ENCODE results near the gene HSD3B7.
"Not testable (repeated sequence)": the region's sequence is repeated elsewhere in the genome, so short reads cannot be mapped to it uniquely, and the experiment has no call there.

Gene HSD3B7

DNA sequence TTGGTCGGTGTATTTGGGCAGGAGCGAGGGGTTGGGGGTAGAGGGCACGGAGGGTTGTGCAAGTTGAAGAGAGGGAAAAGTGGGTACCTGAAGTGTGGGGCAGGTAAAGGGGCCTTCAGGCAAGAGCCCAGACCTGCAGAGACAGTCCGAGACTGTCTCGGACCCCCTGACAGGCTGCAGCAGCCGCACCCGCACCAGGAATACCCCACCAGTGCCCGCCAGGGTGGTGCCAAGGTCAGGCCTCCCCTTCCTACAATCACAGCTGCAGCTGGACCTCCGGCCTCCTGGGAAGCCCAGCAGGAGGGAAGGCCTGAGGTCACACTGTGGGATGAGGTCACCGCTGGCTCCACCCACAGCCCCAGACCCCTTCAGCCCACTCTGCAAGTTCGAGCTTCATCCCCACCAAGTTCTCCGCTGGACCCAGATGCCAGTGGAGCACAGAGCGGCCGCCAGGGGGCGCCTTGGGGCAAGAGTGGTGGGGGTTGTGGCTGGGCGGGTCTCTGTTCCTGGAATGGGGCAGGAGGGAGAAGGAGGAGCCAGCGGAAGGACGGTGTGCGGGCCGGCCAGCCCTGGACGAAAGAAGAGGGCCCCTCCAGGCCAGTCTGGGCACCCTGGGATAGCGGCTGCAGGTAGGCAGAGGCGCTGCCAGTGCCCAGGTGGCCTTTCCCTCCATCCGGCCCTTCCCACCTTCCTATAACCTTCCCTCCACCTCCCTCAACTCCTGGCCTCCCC lies at the start of gene HSD3B7:
HSD3B7 (plus strand) TSS at position 539 of the 732 bp plus-strand sequence. CDS start 452 bp downstream, outside the sequence.
- H3K27me3 ChIP-seq (ENCODE audit: control insufficient read depth in 1 of 2, insufficient read depth in 2 of 2, low read length in 2 of 2), result no peaks in the 10 kb centered on the region
- peaks cover 13% of the 10 kb centered on the region for H3K4me1 ChIP-seq (ENCODE audit: control insufficient read depth, insufficient read depth, low read length)
- H3K9ac ChIP-seq (ENCODE audit: low read length in 2 of 2), result peak within 1 kb of the TSS; percentile 43 to 71
- H3K27ac ChIP-seq (ENCODE audit: low read length), result no peak within 1 kb of the TSS
- peaks cover 17 to 26% of the 10 kb centered on the region in 2 donors for H3K36me3 ChIP-seq (ENCODE audit: control insufficient read depth in 2 of 2, insufficient read depth in 2 of 2, low read length in 2 of 2)
- H3K9me3 ChIP-seq (ENCODE audit: control insufficient read depth in 2 of 2, low read length in 2 of 2), result no peaks in the 10 kb centered on the region
- H3K4me3 ChIP-seq (ENCODE audit: low read length in 2 of 2), result peak within 1 kb of the TSS; percentile 61 to 76

DNA sequence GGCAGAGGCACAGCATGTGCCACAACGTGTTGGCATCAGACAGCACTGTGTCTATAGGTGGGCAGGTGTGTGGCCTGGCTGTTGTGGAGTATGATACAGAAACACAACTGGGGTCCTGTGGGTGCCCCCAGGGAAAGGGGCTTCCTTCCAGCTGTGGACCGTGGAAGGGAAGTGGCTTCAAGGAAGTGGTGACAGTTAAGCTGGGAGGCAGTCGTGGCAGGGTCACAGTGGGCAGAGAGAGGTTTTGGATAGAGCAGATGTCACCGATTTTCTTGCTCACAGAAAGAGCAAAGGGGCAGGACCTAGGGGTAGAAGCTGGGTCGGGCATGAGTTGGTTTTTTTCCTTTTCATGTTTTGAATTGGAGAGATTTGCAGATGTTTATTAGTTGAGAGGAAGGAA lies 47.3 kb upstream of the HSD3B7 start:
- no peak overlapping the region for H3K27ac ChIP-seq (ENCODE audit: low read length)
- H3K9ac ChIP-seq (ENCODE audit: low read length in 2 of 2), result no peak overlapping the region
- peaks cover 16% of the 10 kb centered on the region for H3K4me1 ChIP-seq (ENCODE audit: control insufficient read depth, insufficient read depth, low read length)
- H3K36me3 ChIP-seq (ENCODE audit: control insufficient read depth in 2 of 2, insufficient read depth in 2 of 2, low read length in 2 of 2), result peaks cover 6 to 13% of the 10 kb centered on the region in 2 donors
- H3K27me3 ChIP-seq (ENCODE audit: control insufficient read depth in 1 of 2, insufficient read depth in 2 of 2, low read length in 2 of 2), result no peaks in the 10 kb centered on the region
- H3K9me3 ChIP-seq (ENCODE audit: control insufficient read depth in 2 of 2, low read length in 2 of 2), result no peaks in the 10 kb centered on the region
- H3K4me3 ChIP-seq (ENCODE audit: low read length in 2 of 2), result no peak overlapping the region

DNA sequence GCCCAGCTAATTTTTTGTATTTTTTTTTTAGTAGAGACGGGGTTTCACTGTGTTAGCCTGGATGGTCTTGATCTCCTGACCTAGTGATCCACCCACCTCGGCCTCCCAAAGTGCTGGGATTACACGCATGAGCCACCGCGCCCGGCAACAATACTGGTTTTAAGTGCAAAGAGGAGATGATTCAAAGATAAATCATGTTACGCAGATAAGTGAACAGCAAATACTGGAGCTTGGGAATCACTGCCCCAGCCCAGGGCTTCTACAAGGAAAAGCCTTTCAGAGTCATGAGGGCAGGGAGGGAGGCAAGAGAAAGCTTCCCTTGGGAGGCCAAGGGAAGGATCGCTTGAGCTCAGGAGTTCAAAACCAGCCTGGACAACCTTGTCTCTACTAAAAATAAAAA lies 45.4 kb upstream of the HSD3B7 start:
- not testable (repeated sequence) for H3K9ac ChIP-seq (ENCODE audit: low read length in 2 of 2); H3K9me3 ChIP-seq (ENCODE audit: control insufficient read depth in 2 of 2, low read length in 2 of 2); H3K27ac ChIP-seq (ENCODE audit: low read length); H3K4me3 ChIP-seq (ENCODE audit: low read length in 2 of 2); H3K27me3 ChIP-seq (ENCODE audit: control insufficient read depth in 1 of 2, insufficient read depth in 2 of 2, low read length in 2 of 2)
- H3K36me3 ChIP-seq (ENCODE audit: control insufficient read depth in 2 of 2, insufficient read depth in 2 of 2, low read length in 2 of 2), result peaks cover 9 to 20% of the 10 kb centered on the region in 2 donors
- H3K4me1 ChIP-seq (ENCODE audit: control insufficient read depth, insufficient read depth, low read length), result peaks cover 16% of the 10 kb centered on the region

DNA sequence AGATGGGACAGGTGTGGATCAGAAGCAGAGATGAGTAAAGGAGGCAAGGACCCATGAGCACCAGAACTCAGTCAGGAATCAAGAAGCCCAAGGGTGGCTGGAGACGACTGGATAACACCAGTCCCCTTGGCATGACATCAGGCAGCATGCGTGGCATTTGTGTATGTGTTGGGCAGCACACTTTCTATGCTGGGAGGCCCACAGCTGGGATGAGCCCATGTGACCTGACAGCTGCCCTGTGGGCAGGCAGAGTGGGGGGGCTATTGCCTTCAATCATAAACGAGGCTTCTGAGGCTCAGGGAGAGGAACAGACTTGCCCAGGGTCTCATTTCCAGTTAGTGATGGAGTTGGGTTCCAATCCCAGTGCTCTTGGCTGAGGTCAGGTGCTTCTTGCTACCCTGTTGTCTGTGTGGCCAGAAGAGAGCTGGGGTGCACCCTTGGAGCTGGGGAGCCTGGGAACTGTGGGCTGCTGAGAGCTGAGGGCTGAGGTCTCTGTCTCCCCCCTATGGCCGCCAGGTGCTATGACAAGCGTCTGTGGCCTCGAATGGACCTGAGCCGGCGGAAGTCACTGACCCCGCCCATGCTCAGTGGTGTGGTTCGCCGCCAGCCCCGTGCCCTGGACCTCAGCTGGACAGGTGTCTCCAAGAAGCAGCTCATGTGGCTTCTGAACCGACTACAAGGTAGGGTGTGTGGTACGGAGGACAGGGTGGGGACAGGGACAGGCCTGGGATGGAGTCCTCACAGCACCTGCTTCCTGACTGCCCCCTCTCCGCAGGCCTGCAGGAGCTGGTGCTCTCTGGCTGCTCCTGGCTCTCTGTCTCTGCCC lies 43.2 kb upstream of the HSD3B7 start:
- no peak overlapping the region for H3K9ac ChIP-seq (ENCODE audit: low read length in 2 of 2)
- H3K9me3 ChIP-seq (ENCODE audit: control insufficient read depth in 2 of 2, low read length in 2 of 2), result no peaks in the 10 kb centered on the region
- peaks cover 6 to 15% of the 10 kb centered on the region in 2 donors for H3K36me3 ChIP-seq (ENCODE audit: control insufficient read depth in 2 of 2, insufficient read depth in 2 of 2, low read length in 2 of 2)
- H3K27ac ChIP-seq (ENCODE audit: low read length), result no peak overlapping the region
- no peaks in the 10 kb centered on the region for H3K27me3 ChIP-seq (ENCODE audit: control insufficient read depth in 1 of 2, insufficient read depth in 2 of 2, low read length in 2 of 2)
- peaks cover 16% of the 10 kb centered on the region for H3K4me1 ChIP-seq (ENCODE audit: control insufficient read depth, insufficient read depth, low read length)
- no peak overlapping the region for H3K4me3 ChIP-seq (ENCODE audit: low read length in 2 of 2)

DNA sequence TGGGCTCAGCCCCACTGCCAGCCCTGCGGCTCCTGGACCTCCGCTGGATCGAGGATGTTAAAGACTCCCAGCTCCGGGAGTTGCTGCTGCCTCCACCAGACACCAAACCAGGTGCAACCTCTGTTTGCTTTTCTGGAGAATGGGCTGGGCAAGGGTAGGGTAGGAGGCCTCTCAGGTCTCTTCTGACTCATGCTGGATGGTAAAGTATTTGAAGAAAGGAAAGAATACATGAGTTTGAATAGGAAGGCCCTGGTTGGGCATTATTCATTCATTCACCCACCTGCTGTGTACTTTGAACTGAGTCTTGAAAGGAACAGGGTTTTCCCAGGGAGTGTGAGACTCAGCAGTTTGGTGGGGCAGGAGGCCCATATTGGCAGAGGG lies 42.6 kb upstream of the HSD3B7 start:
- H3K4me3 ChIP-seq (ENCODE audit: low read length in 2 of 2), result no peak overlapping the region
- H3K9me3 ChIP-seq (ENCODE audit: control insufficient read depth in 2 of 2, low read length in 2 of 2), result no peaks in the 10 kb centered on the region
- peaks cover 6 to 15% of the 10 kb centered on the region in 2 donors for H3K36me3 ChIP-seq (ENCODE audit: control insufficient read depth in 2 of 2, insufficient read depth in 2 of 2, low read length in 2 of 2)
- H3K4me1 ChIP-seq (ENCODE audit: control insufficient read depth, insufficient read depth, low read length), result peaks cover 15% of the 10 kb centered on the region
- H3K9ac ChIP-seq (ENCODE audit: low read length in 2 of 2), result no peak overlapping the region
- no peak overlapping the region for H3K27ac ChIP-seq (ENCODE audit: low read length)
- H3K27me3 ChIP-seq (ENCODE audit: control insufficient read depth in 1 of 2, insufficient read depth in 2 of 2, low read length in 2 of 2), result no peaks in the 10 kb centered on the region

- Histone ChIP-seq H3K27ac (ENCODE audit: low read length) (no peak overlapping the region), H3K36me3 (ENCODE audit: control insufficient read depth in 2 of 2, insufficient read depth in 2 of 2, low read length in 2 of 2) (peaks cover 6 to 14% of the 10 kb centered on the region in 2 donors), H3K9ac (ENCODE audit: low read length in 2 of 2) (no peak overlapping the region), H3K27me3 (ENCODE audit: control insufficient read depth in 1 of 2, insufficient read depth in 2 of 2, low read length in 2 of 2) (no peaks in the 10 kb centered on the region), H3K9me3 (ENCODE audit: control insufficient read depth in 2 of 2, low read length in 2 of 2) (no peaks in the 10 kb centered on the region), H3K4me1 (ENCODE audit: control insufficient read depth, insufficient read depth, low read length) (peaks cover 15% of the 10 kb centered on the region), H3K4me3 (ENCODE audit: low read length in 2 of 2) (no peak overlapping the region)
These were observed 40.7 kb upstream of the HSD3B7 start for GRCh38 chr16:30944352-30944751.

DNA sequence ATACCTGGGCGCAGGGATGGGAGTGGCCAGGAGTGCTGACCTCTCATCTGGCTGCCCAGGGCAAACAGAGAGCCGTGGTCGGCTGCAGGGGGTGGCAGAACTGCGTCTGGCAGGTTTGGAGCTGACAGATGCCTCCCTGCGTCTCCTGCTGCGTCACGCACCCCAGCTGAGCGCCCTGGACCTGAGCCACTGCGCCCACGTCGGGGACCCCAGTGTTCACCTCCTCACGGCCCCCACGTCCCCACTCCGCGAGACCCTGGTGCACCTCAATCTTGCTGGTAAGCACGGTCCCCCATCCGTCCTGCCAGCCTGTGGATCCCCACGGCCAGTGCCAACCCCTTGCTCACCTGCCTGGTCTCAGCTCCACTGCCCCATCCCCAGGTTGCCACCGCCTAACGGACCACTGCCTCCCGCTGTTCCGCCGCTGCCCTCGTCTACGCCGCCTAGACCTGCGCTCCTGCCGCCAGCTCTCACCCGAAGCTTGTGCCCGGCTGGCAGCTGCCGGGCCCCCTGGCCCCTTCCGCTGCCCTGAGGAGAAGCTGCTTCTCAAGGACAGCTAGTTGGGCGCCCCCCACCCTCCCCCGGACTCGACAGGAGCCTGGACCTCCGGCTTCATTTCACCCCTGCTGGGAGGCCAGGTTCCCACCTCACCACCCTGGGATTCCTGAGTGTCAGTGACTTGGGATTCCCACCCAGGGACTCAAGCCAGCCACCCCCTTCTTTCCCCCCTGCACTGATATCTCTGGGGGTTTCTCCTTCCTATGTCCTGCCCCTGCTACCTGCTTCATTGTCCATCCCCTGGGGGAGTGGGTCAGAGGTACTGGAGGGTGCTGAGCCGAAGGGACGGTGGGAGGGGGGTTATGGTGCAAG lies 38.1 kb upstream of the HSD3B7 start:
- Histone ChIP-seq H3K9me3 (ENCODE audit: control insufficient read depth in 2 of 2, low read length in 2 of 2) (no peaks in the 10 kb centered on the region), H3K4me3 (ENCODE audit: low read length in 2 of 2) (no peak overlapping the region), H3K36me3 (ENCODE audit: control insufficient read depth in 2 of 2, insufficient read depth in 2 of 2, low read length in 2 of 2) (peaks cover 6 to 14% of the 10 kb centered on the region in 2 donors), H3K27me3 (ENCODE audit: control insufficient read depth in 1 of 2, insufficient read depth in 2 of 2, low read length in 2 of 2) (no peaks in the 10 kb centered on the region), H3K4me1 (ENCODE audit: control insufficient read depth, insufficient read depth, low read length) (peaks cover 34% of the 10 kb centered on the region), H3K9ac (ENCODE audit: low read length in 2 of 2) (no peak overlapping the region), H3K27ac (ENCODE audit: low read length) (no peak overlapping the region)

DNA sequence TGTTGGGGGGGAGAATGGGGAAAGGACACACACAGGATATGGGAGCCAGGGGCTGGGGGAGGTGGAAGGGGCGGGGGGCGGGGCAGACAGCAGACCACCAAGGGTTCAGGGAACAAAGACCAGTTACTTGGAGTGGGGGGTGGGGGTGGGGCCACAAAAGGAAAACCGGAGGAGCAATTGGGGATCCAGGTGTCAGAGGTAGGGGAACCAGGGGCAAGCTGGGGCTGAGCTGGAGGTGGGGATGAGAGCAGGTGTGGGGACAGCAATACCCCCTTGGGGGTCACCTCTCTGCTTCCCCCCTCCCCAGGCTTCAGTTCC lies 37.5 kb upstream of the HSD3B7 start:
- Histone ChIP-seq H3K27ac (ENCODE audit: low read length) (peak overlapping the region; percentile 85), H3K36me3 (ENCODE audit: control insufficient read depth in 2 of 2, insufficient read depth in 2 of 2, low read length in 2 of 2) (peaks cover 3 to 13% of the 10 kb centered on the region in 2 donors), H3K4me1 (ENCODE audit: control insufficient read depth, insufficient read depth, low read length) (peaks cover 29% of the 10 kb centered on the region), H3K9me3 (ENCODE audit: control insufficient read depth in 2 of 2, low read length in 2 of 2) (no peaks in the 10 kb centered on the region), H3K9ac (ENCODE audit: low read length in 2 of 2) (peak overlapping the region in 1 of 2 donors; percentile 81), H3K4me3 (ENCODE audit: low read length in 2 of 2) (peak overlapping the region in 1 of 2 donors; percentile 80), H3K27me3 (ENCODE audit: control insufficient read depth in 1 of 2, insufficient read depth in 2 of 2, low read length in 2 of 2) (no peaks in the 10 kb centered on the region)

- peak overlapping the region; percentile 85 for H3K27ac ChIP-seq (ENCODE audit: low read length)
- H3K4me1 ChIP-seq (ENCODE audit: control insufficient read depth, insufficient read depth, low read length), result peaks cover 29% of the 10 kb centered on the region
- H3K9ac ChIP-seq (ENCODE audit: low read length in 2 of 2), result peak overlapping the region; percentile 69 to 81
- no peaks in the 10 kb centered on the region for H3K9me3 ChIP-seq (ENCODE audit: control insufficient read depth in 2 of 2, low read length in 2 of 2)
- H3K27me3 ChIP-seq (ENCODE audit: control insufficient read depth in 1 of 2, insufficient read depth in 2 of 2, low read length in 2 of 2), result no peaks in the 10 kb centered on the region
- peak overlapping the region; percentile 80 to 93 for H3K4me3 ChIP-seq (ENCODE audit: low read length in 2 of 2)
- peaks cover 3 to 8% of the 10 kb centered on the region in 2 donors for H3K36me3 ChIP-seq (ENCODE audit: control insufficient read depth in 2 of 2, insufficient read depth in 2 of 2, low read length in 2 of 2)
These were observed 36.9 kb upstream of the HSD3B7 start for GRCh38 chr16:30947859-30948666.

All from stomach smooth muscle (tissue), 2 donors.